AG04450 (cell line): ENCODE data around the gene OPN4. TPM values are rescaled to one million over a fixed set of nuclear protein-coding genes. Genes with fewer than 3 reads are reported as not detected.

Experiments
- CTCF ChIA-PET: fragments of 300-600, 350-600 bp; formaldehyde crosslinking; extraction: SDS; loops from one replicate; lab custom pipeline; 2022; ENCODE audit warnings: antibody characterized with exemption, inconsistent platforms; lab: Charles Lee
- POLR2A ChIA-PET: fragments of 350-600 bp; formaldehyde crosslinking; extraction: SDS; loops from one replicate; lab custom pipeline; 2021; ENCODE audit warnings: antibody characterized with exemption, inconsistent platforms; lab: Yijun Ruan, JAX
- DNase-seq: peaks from one replicate; pipeline ENCODE4 v3.0.0-alpha.2; 2011; ENCODE audit warnings: low read depth, low spot score
- H3K27ac ChIP-seq: one replicate; pipeline ENCODE4 v1.5.1; 2012; ENCODE audit warnings: low read depth, low read length, control low read depth
- H3K27me3 ChIP-seq: one replicate; pipeline ENCODE4 v1.6.0; 2012; ENCODE audit warnings: low read length; ENCODE audit not compliant: control insufficient read depth, insufficient read depth
- H3K4me3 ChIP-seq: 2 replicates; pipeline ENCODE4 v1.5.1; 2011; ENCODE audit warnings: mild to moderate bottlenecking, low read depth, low read length, control low read depth
- H3K9me3 ChIP-seq: 2 replicates; pipeline ENCODE4 v1.5.1; 2012; ENCODE audit warnings: low read length; ENCODE audit not compliant: control insufficient read depth, insufficient read depth
- CTCF ChIP-seq: IDR thresholded peaks from 2 replicates; pipeline ENCODE4 v1.5.1; 2011; ENCODE audit warnings: low read depth, low read length, control low read depth, inconsistent platforms
- polyA plus RNA-seq: library from polyadenylated mRNA; depleted of rRNA; stranded (reverse); fragments of >200 nt; gene quantifications from 2 replicates; pipeline ENCODE4 v1.2.3, GENCODE V29; 2011

OPN4 gene
- polyA plus RNA-seq, 1 experiment = not detected

- TF ChIP-seq CTCF = no peak
- peaks cover 2% of the 10 kb centered on the region for H3K27me3 ChIP-seq
- CTCF ChIA-PET = no interaction called here
- DNase-seq = no peak
- no peaks in the 10 kb centered on the region for H3K9me3 ChIP-seq
- POLR2A ChIA-PET = interaction anchor here (0.8 kb wide), 1 partner anchor 11 kb away, joined by 3 read pairs; no protein-coding TSS in a partner anchor
- H3K4me3 ChIP-seq = no peak overlapping the region
- no peak overlapping the region for H3K27ac ChIP-seq
Observed at GRCh38 chr10:86700851-86701617, 46.7 kb downstream of the OPN4 start.

- Histone ChIP-seq H3K9me3 (no peaks in the 10 kb centered on the region), H3K27me3 (no peaks in the 10 kb centered on the region), H3K4me3 (no peak overlapping the region), H3K27ac (peak overlapping the region; percentile 2)
- POLR2A ChIA-PET = no interaction called here
- CTCF ChIA-PET = interaction anchor here (0.9 to 1.3 kb wide), 3 partner anchors 9 to 197 kb away, joined by 3 to 6 read pairs (median 3); no protein-coding TSS in a partner anchor
- no peak for DNase-seq
- TF ChIP-seq CTCF = no peak
Observed at GRCh38 chr10:86703176-86703575, 48.8 kb downstream of the OPN4 start.

GRCh38 chr10:86705139-86705538 is 50.8 kb downstream of the OPN4 start:
- ChIA-PET POLR2A (interaction anchor here (0.6 kb wide), 1 partner anchor 159 kb away, joined by 3 read pairs; no protein-coding TSS in a partner anchor), CTCF (interaction anchor here (3.0 kb wide), 1 partner anchor 11 kb away, joined by 11 read pairs; no protein-coding TSS in a partner anchor)
- no peak for DNase-seq
- Histone ChIP-seq H3K9me3 (no peaks in the 10 kb centered on the region; the same call in 1 of the 2 replicates), H3K4me3 (no peak overlapping the region), H3K27me3 (no peaks in the 10 kb centered on the region), H3K27ac (no peak overlapping the region)
- no peak for TF ChIP-seq CTCF

- no peak for TF ChIP-seq CTCF
- H3K9me3 ChIP-seq = peaks cover 4% of the 10 kb centered on the region; the same call in 1 of the 2 replicates
- POLR2A ChIA-PET = no interaction called here
- H3K27ac ChIP-seq = no peak overlapping the region
- H3K27me3 ChIP-seq = no peaks in the 10 kb centered on the region
- CTCF ChIA-PET = interaction anchor here (0.6 to 3.0 kb wide), 2 partner anchors 12 to 233 kb away, joined by 4 to 11 read pairs; no protein-coding TSS in a partner anchor
- DNase-seq = no peak
- no peak overlapping the region for H3K4me3 ChIP-seq
Observed at GRCh38 chr10:86705905-86706304, 51.6 kb downstream of the OPN4 start.

- CTCF ChIA-PET = interaction anchor here (0.6 to 3.0 kb wide), 2 partner anchors 13 to 233 kb away, joined by 4 to 11 read pairs; no protein-coding TSS in a partner anchor
- no peaks in the 10 kb centered on the region for H3K27me3 ChIP-seq
- no peak overlapping the region for H3K4me3 ChIP-seq
- DNase-seq = no peak
- TF ChIP-seq CTCF = no peak
- peaks cover 4% of the 10 kb centered on the region; the same call in 1 of the 2 replicates for H3K9me3 ChIP-seq
- POLR2A ChIA-PET = no interaction called here
- no peak overlapping the region for H3K27ac ChIP-seq
Observed at GRCh38 chr10:86706401-86706841, 52.1 kb downstream of the OPN4 start.
